GM12801 (cell line): Measurements from ENCODE around the gene TRIM58.

Source experiments
- CTCF ChIP-seq: IDR thresholded peaks from one replicate; pipeline ENCODE4 v1.5.1; 2011; ENCODE audit warnings: control low read depth; ENCODE audit not compliant: insufficient read length; ENCODE audit errors: extremely low read depth

Gene TRIM58

GRCh38 chr1:247884797-247885413 lies 27.9 kb downstream of the TRIM58 start:
- TF ChIP-seq CTCF, result no peak

DNA sequence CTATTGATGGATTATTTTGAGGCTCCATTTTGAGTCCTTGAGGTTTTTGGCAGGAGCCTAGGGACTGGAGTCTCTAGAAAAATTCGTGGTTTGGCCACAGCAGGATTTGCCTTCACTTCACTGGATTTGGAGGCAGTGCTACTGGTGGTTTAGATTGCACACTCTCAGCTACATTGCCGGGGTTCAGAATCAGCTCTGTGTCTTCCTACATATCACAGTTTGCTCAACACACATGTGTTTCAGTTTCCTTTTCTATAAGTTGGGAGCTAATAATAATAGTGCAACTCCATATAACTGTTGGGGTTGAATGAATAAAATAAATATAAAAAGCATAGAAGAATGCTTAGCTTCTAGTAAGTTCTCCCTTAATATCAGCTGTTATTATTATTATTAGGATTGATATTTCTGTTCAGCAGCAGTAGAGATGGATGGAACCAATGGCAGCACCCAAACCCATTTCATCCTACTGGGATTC lies 38.2 kb downstream of the TRIM58 start, which contains the start of gene OR2W3:
OR2W3 (plus strand) TSS at position 425 of the 475 bp plus-strand sequence; CDS start at position 425, 0 bp downstream.
- TF ChIP-seq CTCF, result no peak

GRCh38 chr1:247895976-247896375 lies 39.0 kb downstream of the TRIM58 start:
- TF ChIP-seq CTCF, result no peak

- no peak for TF ChIP-seq CTCF
These were observed 47.1 kb downstream of the TRIM58 start for GRCh38 chr1:247904122-247904521.

GRCh38 chr1:247905181-247905580 lies 48.2 kb downstream of the TRIM58 start:
- no peak for TF ChIP-seq CTCF

DNA sequence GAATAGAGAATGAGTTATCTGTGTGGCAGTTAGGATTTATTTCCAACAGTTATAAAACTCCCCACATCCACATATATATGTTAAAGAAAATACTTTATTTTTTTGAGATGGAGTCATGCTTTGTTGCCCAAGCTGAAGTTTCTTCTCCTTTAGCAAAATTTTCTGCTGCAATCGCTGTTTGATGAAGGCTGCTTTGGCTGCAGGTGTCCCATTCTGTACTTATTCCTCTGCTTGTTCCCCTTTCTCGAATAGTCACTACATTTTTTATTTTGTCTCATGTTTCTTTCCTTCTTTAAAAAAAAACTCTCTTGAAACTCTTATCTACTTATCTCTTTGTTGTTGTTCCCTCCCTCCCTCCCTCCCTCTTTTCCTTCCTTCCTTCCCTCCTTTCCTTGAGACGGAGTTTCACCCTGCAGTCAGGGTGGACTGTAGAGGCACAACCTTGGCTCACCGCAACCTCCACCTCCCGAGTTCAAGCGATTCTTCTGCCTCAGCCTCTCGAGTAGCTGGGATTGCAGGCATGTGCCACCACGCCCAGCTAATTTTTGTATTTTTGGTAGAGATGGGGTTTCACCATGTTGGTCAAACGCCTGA lies 49.0 kb downstream of the TRIM58 start:
- TF ChIP-seq CTCF, result no peak

GRCh38 chr1:247906504-247907047 lies 49.6 kb downstream of the TRIM58 start:
- TF ChIP-seq CTCF, result no peak
